H1 (cell line): Measurements from ENCODE around the gene C2CD4B. TPM values are rescaled to one million over a fixed set of nuclear protein-coding genes. Genes with fewer than 3 reads are reported as not detected.

Experiments
- ATF2 ChIP-seq: IDR thresholded peaks from 2 replicates; pipeline ENCODE4 v1.6.1; 2012; ENCODE audit warnings: low read length, inconsistent platforms
- BCL11A ChIP-seq, 2 experiments: IDR thresholded peaks; one replicate each; pipeline ENCODE4 v1.6.1; 2011; ENCODE audit warnings: low read depth in 2 of 2, low read length in 2 of 2, mild to moderate bottlenecking in 2 of 2
- CBX8 ChIP-seq: fragments of 300-800, 300-1000 bp; sonication (generic); IDR thresholded peaks from 2 replicates; pipeline ENCODE4 v1.7.1; 2016; ENCODE audit warnings: low read depth, low read length, borderline replicate concordance
- CHD2 ChIP-seq: IDR thresholded peaks from 2 replicates; pipeline ENCODE4 v1.6.1; 2012; ENCODE audit warnings: low read length, improper control_type of control experiment
- EZH2 ChIP-seq: fragments of 200-600 bp; sonication (generic); IDR thresholded peaks from 2 replicates; pipeline ENCODE4 v1.7.1; 2012; ENCODE audit warnings: low read depth, mild to moderate bottlenecking, moderate library complexity, low read length, inconsistent platforms; ENCODE audit not compliant: severe bottlenecking
- FOSL1 ChIP-seq: IDR thresholded peaks from 2 replicates; pipeline ENCODE4 v1.6.1; 2011; ENCODE audit warnings: mild to moderate bottlenecking, low read depth, low read length, moderate library complexity; ENCODE audit not compliant: insufficient read depth
- SP2 ChIP-seq: IDR thresholded peaks from 2 replicates; pipeline ENCODE4 v1.6.1; 2012; ENCODE audit warnings: mild to moderate bottlenecking, low read length, inconsistent platforms
- TAF7 ChIP-seq: optimal IDR thresholded peaks from 2 replicates; pipeline ENCODE3; 2011; ENCODE audit warnings: low read depth, mild to moderate bottlenecking, inconsistent platforms, low read length, moderate library complexity, borderline replicate concordance
- polyA plus RNA-seq, 7 experiments: library from polyadenylated mRNA; depleted of rRNA in 3 of 7; stranded (reverse) in 5 of 7; unstranded in 2 of 7; fragments of >200 nt in 5 of 7; fragments of 200-250 nt in 2 of 7; gene quantifications; 1 replicate in 5 of 7; 2 replicates in 1 of 7; 4 replicates in 1 of 7; pipeline versions ENCODE4 v1.2.1 to v1.2.3, GENCODE V29; 2011 to 2013; ENCODE audit warnings: missing spikeins in 2 of 7, mixed read lengths in 2 of 7
- total RNA-seq: library from RNA; stranded (reverse); fragmentation: NEBNext Ultra II Directional; extraction: Animal tissue kit (Norgen Biotek cat#: 25700); gene quantifications from 2 replicates; pipeline ENCODE4 v1.2.1, GENCODE V29; 2021

The C2CD4B gene
- total and polyA plus RNA-seq, 2 of the 8 experiments (the other 6 are each of a cell fraction or from before 2014, with no cell fraction given) = 0.12 to 0.73 TPM

DNA sequence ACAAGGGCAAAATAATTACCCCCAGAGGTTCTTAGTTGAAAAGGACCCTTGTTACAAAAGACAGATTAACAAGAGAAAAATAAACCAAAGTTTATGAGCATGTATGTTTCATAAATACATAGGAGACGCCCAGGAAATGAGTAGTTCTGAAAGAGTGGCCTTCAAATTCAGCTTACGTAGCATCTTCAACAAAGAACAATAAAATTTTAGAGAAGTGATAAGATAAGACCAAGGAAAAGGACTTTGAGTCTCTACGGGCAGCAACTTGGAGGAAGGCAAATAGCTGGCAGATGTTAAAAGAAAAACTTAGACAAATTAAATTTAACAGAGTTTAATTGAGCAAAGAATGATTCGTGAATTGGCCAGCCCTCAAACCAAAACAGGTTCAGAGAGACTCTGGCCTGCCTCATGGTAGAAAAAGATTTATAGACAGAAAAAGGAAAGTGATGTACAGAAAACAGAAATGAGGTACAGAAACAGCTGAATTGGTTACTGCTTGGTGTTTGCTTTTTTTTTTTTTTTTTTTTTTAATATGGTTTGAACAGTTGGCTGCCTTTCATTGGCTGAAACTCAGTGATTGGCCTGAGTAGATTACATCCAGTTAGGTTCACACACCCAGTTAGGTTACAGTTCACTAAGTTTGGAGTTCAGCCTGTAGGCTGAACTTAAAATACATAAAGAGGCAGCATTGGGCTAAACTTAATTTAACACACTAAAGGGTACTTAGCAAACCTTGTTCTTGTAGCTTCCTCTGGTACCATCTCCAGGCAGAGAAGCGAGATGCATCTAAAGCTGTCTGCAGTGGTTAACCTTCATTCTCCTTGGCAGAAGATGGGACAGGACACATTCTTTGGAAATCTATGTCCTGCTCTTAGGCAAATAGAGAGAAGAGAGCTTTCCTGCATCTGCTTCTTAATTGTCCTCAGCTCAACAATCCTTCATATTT lies 23.2 kb downstream of the C2CD4B start (continued):
- TF ChIP-seq TAF7 (no peak), BCL11A (IDR thresholded peaks at IDR 0.05; ENCODE audit: low read depth in 2 of 2, low read length in 2 of 2) (no peak), SP2 (no peak), EZH2 (no peak), CHD2 (no peak), FOSL1 (no peak), ATF2 (no peak), CBX8 (no peak)
- TF ChIP-seq, all 59 proteins: peak for 0
